Kidney (tissue), 14 donors: ENCODE data around the gene DHRS11. TPM values are rescaled to one million over a fixed set of nuclear protein-coding genes. Genes with fewer than 3 reads are reported as not detected.
"Not testable (repeated sequence)": the region's sequence is repeated elsewhere in the genome, so short reads cannot be mapped to it uniquely, and the experiment has no call there.

ENCODE experiments used
- DNase-seq, 5 donors: peaks; one replicate each; pipeline ENCODE4 v3.0.0-alpha.2; 2013 to 2020
- FAIRE-seq: peaks from 2 replicates; lab custom pipeline; 2012; peaks lifted over from hg19 to GRCh38; lab: Jason Lieb, UNC
- H3K27ac ChIP-seq, 2 donors: one replicate each; pipeline ENCODE4 v1.7.0; 2013; ENCODE audit warnings: low read depth in 2 of 2, low read length in 2 of 2, inconsistent platforms in 1 of 2
- H3K27me3 ChIP-seq: one replicate; pipeline ENCODE4 v1.7.1; 2013; ENCODE audit warnings: low read length, inconsistent platforms; ENCODE audit not compliant: control insufficient read depth, insufficient read depth
- H3K36me3 ChIP-seq, 3 donors: one replicate each; pipeline versions ENCODE4 v1.7.0 to v1.7.1; 2013; ENCODE audit warnings: low read length in 3 of 3, control low read depth in 1 of 3, inconsistent platforms in 1 of 3; ENCODE audit not compliant: insufficient read depth in 3 of 3, control insufficient read depth in 2 of 3
- H3K4me1 ChIP-seq, 3 donors: one replicate each; pipeline versions ENCODE4 v1.7.0 to v1.7.1; 2013; ENCODE audit warnings: low read length in 3 of 3, inconsistent platforms in 1 of 3, low read depth in 1 of 3; ENCODE audit not compliant: control insufficient read depth in 2 of 3, insufficient read depth in 2 of 3
- H3K4me3 ChIP-seq, 3 donors: one replicate each; pipeline versions ENCODE4 v1.7.0 to v1.8.1; 2013; ENCODE audit warnings: low read length in 3 of 3, control low read depth in 1 of 3, inconsistent platforms in 1 of 3
- H3K9ac ChIP-seq, 3 donors: one replicate each; pipeline versions ENCODE4 v1.7.0 to v1.7.1; 2013; ENCODE audit warnings: low read length in 3 of 3, control low read depth in 1 of 3, inconsistent platforms in 1 of 3
- H3K9me3 ChIP-seq, 3 donors: one replicate each; pipeline versions ENCODE4 v1.7.0 to v1.7.1; 2013; ENCODE audit warnings: low read length in 3 of 3, control low read depth in 1 of 3, inconsistent platforms in 1 of 3; ENCODE audit not compliant: control insufficient read depth in 2 of 3, insufficient read depth in 1 of 3
- CTCF ChIP-seq: IDR thresholded peaks from 3 replicates; pipeline ENCODE4 v1.5.1; 2012; ENCODE audit warnings: mild to moderate bottlenecking, moderate library complexity, borderline replicate concordance; ENCODE audit not compliant: insufficient read depth; ENCODE audit errors: extremely low read depth
- intact Hi-C: fragments of 100-400 bp; cut with DNase I; formaldehyde crosslinking; loops from one replicate; pipeline ENCODE4 v1.11.1; 2022
- polyA plus RNA-seq: library from polyadenylated mRNA; stranded (reverse); fragments of 350-450 nt; fragmentation: Illumina TruSeq; extraction: RNeasy Lipid Tissue Mini Kit (QIAGEN cat#74804); gene quantifications from one replicate; pipeline ENCODE4 v1.2.3, GENCODE V29; 2014; ENCODE audit warnings: low read depth, low replicate concordance; ENCODE audit not compliant: insufficient read depth
- total RNA-seq: library from RNA; stranded (reverse); fragmentation: NEBNext Ultra II Directional; extraction: Animal tissue kit (Norgen Biotek cat#: 25700); gene quantifications from one replicate; pipeline ENCODE4 v1.2.1, GENCODE V29; 2021
- donor health status: control.
- donor health status: control.
- donor health status: control.
- donor health status: control.
- donor health status: control.
- donor health status: DM: yes; HTN: yes; CAD: no.
- donor health status: Normal renal cell carcinoma (clear cell type).

Gene DHRS11
- total and polyA plus RNA-seq, 2 donors from 2014 or later: 11.8 to 40.7 TPM

GRCh38 chr17:36602924-36603384 lies 11.3 kb downstream of the DHRS11 start:
- H3K9ac ChIP-seq: peak overlapping the region in 1 of 3 donors; percentile 86
- DNase-seq: peak in 4 of 5 donors; percentile 56 to 79 (median 73)

GRCh38 chr17:36605028-36605427 lies 13.3 kb downstream of the DHRS11 start:
- intact Hi-C loops, FAIRE-seq: not testable (repeated sequence)

More at GRCh38 chr17:36602924-36603384, 11.3 kb downstream of the DHRS11 start:
- Histone ChIP-seq H3K9me3 (no peaks in the 10 kb centered on the region), H3K27ac (no peak overlapping the region), H3K4me3 (peak overlapping the region; percentile 21 to 96 (median 77)), H3K36me3 (no peaks in the 10 kb centered on the region), H3K4me1 (peaks cover 0 to 16% (median 14%) of the 10 kb centered on the region in 3 donors), H3K27me3 (no peaks in the 10 kb centered on the region)
- FAIRE-seq: no peak
- intact Hi-C loops: no loop called here
- TF ChIP-seq CTCF: peak; percentile 76

GRCh38 chr17:36608280-36608679 lies 16.6 kb downstream of the DHRS11 start:
- Histone ChIP-seq H3K36me3 (no peaks in the 10 kb centered on the region), H3K27ac (no peak overlapping the region), H3K27me3 (no peaks in the 10 kb centered on the region), H3K4me1 (peaks cover 0 to 3% (median 0%) of the 10 kb centered on the region in 3 donors), H3K9ac (no peak overlapping the region), H3K9me3 (no peaks in the 10 kb centered on the region), H3K4me3 (no peak overlapping the region)
- DNase-seq (no peak), FAIRE-seq (no peak)
- intact Hi-C loops: no loop called here
- no peak for TF ChIP-seq CTCF

More at GRCh38 chr17:36605028-36605427, 13.3 kb downstream of the DHRS11 start:
- H3K9me3 ChIP-seq, H3K36me3 ChIP-seq, H3K27ac ChIP-seq, H3K9ac ChIP-seq, H3K27me3 ChIP-seq, H3K4me3 ChIP-seq, DNase-seq: not testable (repeated sequence)
- H3K4me1 ChIP-seq: peaks cover 0 to 16% (median 14%) of the 10 kb centered on the region in 3 donors

GRCh38 chr17:36608794-36609497 lies 17.3 kb downstream of the DHRS11 start:
- Histone ChIP-seq H3K4me1 (peaks cover 0 to 2% (median 0%) of the 10 kb centered on the region in 3 donors), H3K36me3 (no peaks in the 10 kb centered on the region), H3K27ac (no peak overlapping the region), H3K27me3 (no peaks in the 10 kb centered on the region), H3K9ac (no peak overlapping the region), H3K9me3 (no peaks in the 10 kb centered on the region), H3K4me3 (no peak overlapping the region)
- peak; percentile 58 for TF ChIP-seq CTCF
- intact Hi-C loops: no loop called here
- peak in 4 of 5 donors; percentile 71 to 85 (median 78) for DNase-seq
- FAIRE-seq: no peak
